ENCODE measurements around the gene PLCE1.

Gene PLCE1

DNA sequence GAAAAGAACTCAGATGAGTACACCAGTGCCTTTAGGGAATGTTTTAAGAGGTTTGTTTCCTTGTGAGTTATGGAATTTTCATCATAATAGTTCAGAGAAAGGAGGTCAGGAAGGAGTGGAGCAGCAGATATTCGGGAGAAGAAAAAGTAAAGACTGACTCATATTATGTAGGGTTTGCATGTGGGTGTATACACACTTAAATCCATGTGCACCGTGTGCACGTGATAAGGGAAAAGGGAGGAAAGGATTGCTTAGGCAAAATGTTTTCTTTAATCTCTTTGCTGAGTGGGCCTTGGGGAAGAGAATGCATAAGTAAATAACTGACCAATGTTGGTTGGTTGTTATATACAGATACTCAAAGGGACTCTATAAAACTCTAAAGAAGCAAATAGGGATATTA, 30.2 kb downstream of the PLCE1 start:
- DNase-seq (ENCODE audit: low spot score), result no peak

DNA sequence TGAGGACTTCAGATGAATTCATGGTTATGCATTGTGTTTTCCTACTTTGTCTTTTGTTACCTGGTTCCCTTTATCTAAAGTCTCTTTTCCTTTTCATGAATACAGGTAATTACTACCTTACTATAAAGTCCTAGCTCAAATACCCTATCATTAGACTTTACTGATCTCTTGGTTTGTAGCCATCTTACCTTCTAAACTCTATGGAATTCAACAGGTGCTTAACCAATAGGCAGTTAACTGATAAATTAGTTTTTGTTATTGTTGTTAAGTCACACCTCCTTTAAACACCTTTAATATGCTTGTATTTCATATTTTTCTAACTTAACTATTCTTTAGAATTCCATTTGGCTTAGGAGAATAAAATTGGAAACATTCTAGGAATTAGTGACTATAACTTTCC, 30.7 kb downstream of the PLCE1 start:
- DNase-seq (ENCODE audit: low spot score), result no peak

DNA sequence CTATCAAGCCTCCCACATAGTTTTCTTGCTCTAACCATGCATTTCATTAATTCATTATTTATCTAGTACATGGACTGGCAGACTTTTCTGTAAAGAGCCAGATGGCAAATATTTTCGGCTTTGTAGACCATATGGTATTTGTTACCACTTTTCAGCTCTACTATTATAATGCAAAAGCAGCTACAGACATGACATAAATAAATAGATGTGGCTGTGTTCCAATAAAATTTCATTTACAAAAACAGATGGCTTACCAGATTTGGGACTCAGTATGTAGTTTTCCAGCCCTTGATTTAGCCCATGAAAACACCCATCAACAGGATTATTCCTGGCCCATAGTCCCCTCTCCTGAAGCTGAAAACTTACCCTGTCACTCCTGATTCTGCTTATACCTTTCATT, 32.1 kb downstream of the PLCE1 start:
- no peak for DNase-seq (ENCODE audit: low spot score)

DNA sequence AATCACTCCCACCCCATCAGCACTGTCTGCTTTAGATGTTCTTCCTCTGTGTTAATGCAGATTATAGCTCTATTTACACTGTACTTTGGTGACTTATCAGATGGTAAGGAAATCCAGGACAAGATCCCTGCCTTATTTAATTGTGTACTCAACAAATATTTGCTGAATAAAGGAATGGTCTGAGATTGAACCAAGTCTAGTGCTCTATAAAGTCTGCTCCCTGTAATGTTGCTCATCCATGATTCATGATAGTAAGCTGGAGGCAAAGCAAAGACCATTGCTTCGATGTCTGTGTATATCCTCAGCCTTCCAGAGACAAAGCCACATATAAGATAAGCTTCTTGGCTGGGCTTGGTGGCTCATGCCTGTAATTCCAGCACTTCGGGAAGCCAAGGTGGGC, 33.5 kb downstream of the PLCE1 start:
- DNase-seq (ENCODE audit: low spot score), result no peak

DNA sequence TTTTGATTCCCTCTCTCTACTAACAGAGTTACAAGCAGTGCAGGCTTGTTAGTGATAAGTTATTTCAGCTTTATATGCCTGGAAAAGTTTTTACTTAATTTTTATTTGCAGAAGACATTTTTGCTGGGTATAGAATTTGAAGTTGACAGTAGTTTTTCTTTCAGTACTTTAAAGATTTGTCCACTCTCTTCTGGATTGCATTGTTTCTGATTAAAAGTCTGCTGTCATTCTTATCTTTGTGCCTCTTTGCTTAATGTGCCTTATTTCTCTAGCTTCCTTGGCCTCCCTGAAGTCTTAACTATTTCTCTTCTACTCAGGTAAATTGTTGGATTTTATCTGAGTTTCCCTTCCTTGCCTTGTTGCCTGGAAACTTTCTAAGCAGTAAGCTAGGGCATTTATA, 36.2 kb downstream of the PLCE1 start:
- DNase-seq (ENCODE audit: low spot score), result no peak

DNA sequence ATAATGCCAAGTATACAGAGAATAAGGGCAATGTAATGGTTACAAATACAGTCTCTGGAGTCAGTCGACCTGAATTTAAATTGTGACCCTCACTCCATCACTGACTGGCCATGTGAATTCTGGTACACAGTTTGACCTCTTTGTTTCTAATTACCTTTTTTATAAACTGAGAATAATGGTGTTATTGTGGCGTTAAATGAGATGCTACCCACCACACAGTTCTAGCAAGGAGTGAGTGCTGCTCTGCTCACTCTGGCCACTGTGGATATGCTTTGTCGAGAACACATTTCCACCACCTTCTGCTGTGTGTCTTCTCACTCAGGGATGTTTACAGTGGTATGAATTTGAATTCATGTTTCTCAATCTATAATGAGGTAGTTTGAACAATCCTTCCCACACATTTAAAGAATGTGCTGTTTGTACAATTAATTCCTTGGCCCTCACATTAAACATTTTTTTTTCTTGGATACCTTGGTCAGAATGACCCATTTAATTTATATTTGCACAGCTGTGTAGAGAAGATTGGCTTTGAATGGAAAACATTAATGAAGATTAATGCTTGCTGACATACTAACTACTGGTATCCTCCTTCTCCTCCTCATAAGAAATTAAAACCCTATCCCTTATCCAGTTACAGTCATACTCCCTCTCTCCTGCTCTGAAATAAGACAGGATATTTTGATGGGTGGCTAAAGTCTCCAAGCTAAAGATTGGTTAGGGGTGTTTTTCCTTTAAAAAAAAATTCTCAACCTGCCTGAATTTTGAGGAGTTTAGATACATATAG, 42.4 kb downstream of the PLCE1 start:
- DNase-seq (ENCODE audit: low spot score), result no peak

DNA sequence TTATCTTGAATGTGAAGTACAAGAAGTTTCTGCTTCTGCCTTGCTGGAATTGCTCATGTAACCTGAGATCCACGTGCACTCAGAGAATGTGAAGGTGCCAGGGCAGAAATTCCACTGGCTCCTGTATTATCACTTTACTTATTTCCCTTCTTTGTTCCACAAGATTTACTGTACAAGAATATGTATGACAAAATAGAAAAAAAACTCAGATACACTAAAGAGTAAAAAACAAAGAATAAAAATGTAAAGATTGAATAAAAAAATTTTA, 43.0 kb downstream of the PLCE1 start:
- DNase-seq (ENCODE audit: low spot score), result no peak

DNA sequence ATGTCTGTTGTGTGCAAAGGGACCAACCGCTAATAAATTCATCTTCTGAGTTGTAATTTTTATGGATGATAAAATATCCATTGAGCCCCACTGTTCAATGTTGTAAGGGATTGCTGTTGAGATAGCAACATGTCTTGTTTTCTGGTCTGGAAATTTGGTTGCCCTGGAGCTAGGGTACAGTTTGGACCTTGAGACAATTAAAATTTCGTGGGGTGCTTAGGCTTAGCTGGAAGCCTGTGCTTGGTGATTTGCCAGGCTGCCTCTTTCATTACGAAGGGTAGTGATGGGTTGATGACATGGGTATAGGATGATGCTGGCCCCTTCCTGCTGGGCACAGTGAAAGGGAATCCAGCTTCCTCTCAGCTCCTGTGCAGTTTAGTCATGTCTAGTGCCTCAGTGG, 43.6 kb downstream of the PLCE1 start:
- no peak for DNase-seq (ENCODE audit: low spot score)

DNA sequence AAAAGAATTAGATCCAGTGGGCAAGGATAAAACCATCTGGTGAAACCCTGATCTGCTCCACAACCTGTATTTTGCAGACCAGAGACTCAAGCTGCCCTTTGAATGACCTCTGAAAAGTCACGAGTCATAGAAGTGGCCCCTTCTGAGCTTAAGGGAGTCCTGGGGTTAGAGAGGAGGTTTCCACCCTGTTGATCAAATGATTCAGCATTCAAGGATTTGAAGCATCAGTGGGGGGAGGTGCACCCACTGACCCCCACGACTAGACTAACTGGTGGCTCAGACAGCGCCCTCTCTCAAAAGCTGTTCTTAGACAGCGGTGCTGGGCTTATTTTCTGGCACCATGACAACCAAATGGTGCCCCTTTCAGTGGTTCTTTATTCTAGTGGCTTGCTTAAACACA, 44.3 kb downstream of the PLCE1 start:
- DNase-seq (ENCODE audit: low spot score), result no peak

DNA sequence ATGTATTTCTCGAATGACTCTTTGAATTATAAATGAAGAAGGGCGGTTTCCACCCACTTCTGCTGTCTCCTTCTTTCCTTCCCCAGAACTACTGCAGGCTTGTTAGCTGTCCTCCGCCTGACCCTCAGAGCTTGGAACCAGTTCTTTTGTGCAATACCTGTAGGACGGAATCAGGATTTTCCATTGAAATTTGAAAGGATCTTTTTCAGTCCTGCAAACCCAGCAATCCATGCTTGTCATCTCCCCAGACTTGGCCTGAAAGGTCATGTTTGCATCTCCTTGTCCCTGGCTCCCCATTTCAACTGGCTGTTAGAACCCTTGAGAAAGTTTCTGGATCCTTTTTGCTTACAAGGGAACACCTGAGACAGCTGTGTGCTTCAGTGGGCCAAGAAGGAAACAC, 47.5 kb downstream of the PLCE1 start:
- no peak for DNase-seq (ENCODE audit: low spot score)

DNA sequence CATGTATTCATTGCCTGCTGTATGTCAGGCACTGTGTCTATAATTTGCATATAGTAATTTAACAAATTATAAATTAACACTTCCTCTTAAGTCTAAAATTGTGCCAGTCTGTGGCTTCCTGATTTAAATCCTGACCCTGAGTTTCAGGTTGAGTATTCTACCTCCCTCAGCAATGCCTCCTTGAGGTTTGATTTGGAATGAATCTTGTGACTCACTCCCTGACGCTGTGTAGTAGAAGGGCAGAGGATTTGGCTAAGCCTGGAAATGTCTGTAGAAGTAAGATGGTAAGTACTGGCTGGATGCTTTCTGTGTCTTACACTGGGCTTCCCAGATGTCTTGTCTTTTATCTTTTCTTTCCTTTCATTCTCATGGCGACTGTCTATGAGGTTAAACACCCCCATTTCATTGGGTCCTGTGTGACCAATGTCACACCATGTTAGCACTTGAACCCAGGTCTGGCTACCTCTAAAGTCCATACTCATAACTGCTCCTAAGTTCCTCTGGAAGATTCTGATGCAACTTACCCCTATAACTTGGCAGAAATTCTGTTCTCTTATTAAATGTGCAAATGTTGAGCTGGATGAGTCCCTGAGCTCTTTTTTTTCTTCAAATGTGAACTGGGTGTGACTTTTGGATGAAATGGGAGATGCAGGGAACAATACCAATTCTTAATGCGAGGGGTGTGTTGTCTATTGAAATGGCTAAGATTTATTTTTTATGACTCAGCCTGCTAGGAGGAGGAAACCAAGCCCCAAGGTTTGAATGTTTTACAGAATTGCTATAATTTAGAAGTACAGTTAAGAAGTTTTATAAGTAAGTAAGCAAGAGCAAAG, 48.5 kb downstream of the PLCE1 start:
- no peak for DNase-seq (ENCODE audit: low spot score)

DNA sequence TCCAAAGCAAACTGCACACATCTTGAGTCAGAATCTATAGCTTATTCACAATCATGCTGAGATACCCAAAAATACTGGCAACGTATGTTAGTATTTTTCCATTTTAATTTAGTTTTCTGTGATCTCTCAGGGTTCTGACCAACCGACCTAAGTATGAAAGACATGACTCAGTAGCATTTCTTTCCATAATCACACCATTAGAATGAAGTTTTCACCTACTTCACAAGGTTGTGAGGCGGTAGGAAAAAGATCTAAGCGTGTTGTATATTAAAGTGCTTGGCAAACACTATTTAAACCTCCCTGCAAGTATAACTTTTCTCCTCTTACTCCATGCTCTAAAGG, 49.1 kb downstream of the PLCE1 start:
- no peak for DNase-seq (ENCODE audit: low spot score)
